K562 (cell line): ENCODE results near the gene TFPI. TPM values are rescaled to one million over a fixed set of nuclear protein-coding genes. Genes with fewer than 3 reads are reported as not detected.

Experiments used
- ATAC-seq: fragments of 200-7000 bp; cut with Tn5 transposase; 3 replicates; pipeline ENCODE4 v1.9.1; 2020; ENCODE audit warnings: moderate library complexity
- BruUV-seq: library from RNA; stranded (reverse); fragments of 400-500 nt; replicated peaks from 2 replicates; lab custom pipeline; 2021; lab: Mats Ljungman, UMichigan
- CTCF ChIA-PET: fragments of 300-600 bp; formaldehyde crosslinking; extraction: SDS; loops from one replicate; lab custom pipeline; 2021; ENCODE audit warnings: low intra/inter-chr PET ratio; lab: Yijun Ruan, JAX
- POLR2A ChIA-PET: fragments of 300-600, 350-650 bp; sonication (Branson Sonifier 250); formaldehyde crosslinking; extraction: SDS; loops from one replicate; lab custom pipeline; 2021; ENCODE audit warnings: antibody characterized with exemption, inconsistent platforms; lab: Yijun Ruan, JAX
- DNase-seq, 4 experiments: peaks; one replicate each; pipeline versions ENCODE4 v3.0.0 to v3.0.0-alpha.2; 2011 to 2018; ENCODE audit warnings: low spot score in 3 of 4, mixed read lengths in 3 of 4; ENCODE audit errors: extremely low read depth in 1 of 4
- FAIRE-seq: peaks from 2 replicates; lab custom pipeline; 2011; peaks lifted over from hg19 to GRCh38; lab: Jason Lieb, UNC
- H2AFZ ChIP-seq: 2 replicates; pipeline ENCODE4 v1.6.0; 2011; ENCODE audit warnings: low read depth, low read length, control low read depth, inconsistent platforms
- H3K27ac ChIP-seq: fragments of 200-600 bp; 3 replicates; pipeline ENCODE4 v1.8.0; 2011; ENCODE audit warnings: low read depth, mild to moderate bottlenecking, control low read depth, inconsistent platforms, low read length, moderate library complexity, mixed read lengths; ENCODE audit errors: extremely low read depth
- H3K27me3 ChIP-seq, 2 experiments: fragments of 300-600 bp in 1 of 2; 2 replicates in 1 of 2; 3 replicates in 1 of 2; pipeline versions ENCODE4 v1.6.0 to v1.8.0; 2011; ENCODE audit warnings: inconsistent platforms in 2 of 2, low read length in 2 of 2, mild to moderate bottlenecking in 1 of 2, mixed read lengths in 1 of 2, moderate library complexity in 1 of 2; ENCODE audit not compliant: control insufficient read depth in 2 of 2, insufficient read depth in 2 of 2
- H3K36me3 ChIP-seq: fragments of 300-600 bp; 3 replicates; pipeline ENCODE4 v1.8.0; 2011; ENCODE audit warnings: mild to moderate bottlenecking, low read length, inconsistent platforms; ENCODE audit not compliant: control insufficient read depth, insufficient read depth
- H3K4me1 ChIP-seq, 2 experiments: fragments of 200-600 bp in 1 of 2; replicated peaks in 1 of 2; 2 replicates in 1 of 2; 3 replicates in 1 of 2; pipeline versions ENCODE4 v1.5.1 to v1.8.0; 2011; ENCODE audit warnings: inconsistent platforms in 2 of 2, low read length in 2 of 2, mild to moderate bottlenecking in 1 of 2, mixed read lengths in 1 of 2, moderate library complexity in 1 of 2; ENCODE audit not compliant: control insufficient read depth in 2 of 2, insufficient read depth in 2 of 2
- H3K4me2 ChIP-seq: 2 replicates; pipeline ENCODE4 v1.6.1; 2011; ENCODE audit warnings: low read length, control low read depth, inconsistent platforms, mixed read lengths; ENCODE audit not compliant: insufficient read depth
- H3K4me3 ChIP-seq: fragments of 200-600 bp; sonication (generic), shearing (Covaris generic); 2 replicates; pipeline ENCODE4 v1.5.1; 2016; ENCODE audit warnings: control low read depth, inconsistent platforms
- H3K79me2 ChIP-seq: fragments of 200-600 bp; 3 replicates; pipeline ENCODE4 v1.8.0; 2011; ENCODE audit warnings: low read length, inconsistent platforms; ENCODE audit not compliant: control insufficient read depth, insufficient read depth
- H3K9ac ChIP-seq, 2 experiments: 2 replicates each; pipeline versions ENCODE4 v1.6.0 to v1.6.1; 2011; ENCODE audit warnings: low read depth in 2 of 2, low read length in 2 of 2, control low read depth in 1 of 2, inconsistent platforms in 1 of 2, mild to moderate bottlenecking in 1 of 2, mixed read lengths in 1 of 2; ENCODE audit not compliant: insufficient read depth in 1 of 2
- H3K9me1 ChIP-seq: one replicate; pipeline ENCODE4 v1.6.0; 2011; ENCODE audit warnings: inconsistent platforms, mild to moderate bottlenecking, low read length, moderate library complexity; ENCODE audit not compliant: control insufficient read depth, insufficient read depth
- H3K9me3 ChIP-seq: replicated peaks from 2 replicates; pipeline ENCODE4 v1.5.1; 2011; ENCODE audit warnings: low read depth, low read length, inconsistent platforms; ENCODE audit not compliant: control insufficient read depth, insufficient read depth
- H4K20me1 ChIP-seq: replicated peaks from 2 replicates; pipeline ENCODE4 v1.6.1; 2011; ENCODE audit warnings: low read length, inconsistent platforms, mixed read lengths; ENCODE audit not compliant: control insufficient read depth, insufficient read depth
- ADNP ChIP-seq: fragments of 200-800 bp; sonication (Bioruptor generic); IDR thresholded peaks from 2 replicates; pipeline ENCODE4 v1.6.1; 2016; ENCODE audit warnings: missing genetic modification characterization, missing compliant biosample characterization
- C11orf30 ChIP-seq: fragments of 450-650 bp; IDR thresholded peaks from 2 replicates; pipeline ENCODE4 v1.6.1; 2016; ENCODE audit warnings: low read depth, mild to moderate bottlenecking
- ETV6 ChIP-seq, 3 experiments: fragments of 150-350 bp in 1 of 3; sonication (generic) in 1 of 3; formaldehyde crosslinking in 1 of 3; IDR thresholded peaks; 2 replicates each; pipeline versions ENCODE4 v1.6.1 to v1.8.0; 2014 to 2022; ENCODE audit warnings: borderline replicate concordance in 2 of 3, low read depth in 2 of 3, antibody characterized with exemption in 1 of 3, low read length in 1 of 3, mild to moderate bottlenecking in 1 of 3, missing genetic modification reagents in 1 of 3
- MAZ ChIP-seq, 2 experiments: fragments of 450-650 bp in 1 of 2; sonication (generic) in 1 of 2; formaldehyde crosslinking; IDR thresholded peaks in 1 of 2; conservative IDR thresholded peaks in 1 of 2; 2 replicates each; pipeline versions ENCODE4 v1.4.0 to v1.5.0; 2020; ENCODE audit warnings: mild to moderate bottlenecking in 1 of 2, missing genetic modification reagents in 1 of 2
- NBN ChIP-seq: fragments of 450-650 bp; IDR thresholded peaks from 2 replicates; pipeline ENCODE4 v1.6.1; 2016; ENCODE audit warnings: low read depth, mild to moderate bottlenecking
- NFE2L1 ChIP-seq: fragments of 450-650 bp; IDR thresholded peaks from 2 replicates; pipeline ENCODE4 v1.6.1; 2016; ENCODE audit warnings: missing genetic modification characterization, low read depth, mild to moderate bottlenecking, missing compliant biosample characterization, moderate library complexity, borderline replicate concordance
- NONO ChIP-seq, 2 experiments: fragments of 200-400 bp in 1 of 2; fragments of 450-650 bp in 1 of 2; formaldehyde crosslinking in 1 of 2; IDR thresholded peaks; 2 replicates each; pipeline ENCODE4 v1.6.1; 2017; ENCODE audit warnings: low read depth in 2 of 2, mild to moderate bottlenecking in 2 of 2, moderate library complexity in 2 of 2, low read length in 1 of 2
- PPARD ChIP-seq: fragments of 250-450 bp; sonication (Bioruptor Pico); IDR thresholded peaks from 2 replicates; pipeline ENCODE4 v1.8.0; 2022; ENCODE audit warnings: inconsistent platforms, mild to moderate bottlenecking, moderate library complexity
- TAF9B ChIP-seq: fragments of 450-650 bp; IDR thresholded peaks from 2 replicates; pipeline ENCODE4 v1.6.1; 2018; ENCODE audit warnings: mild to moderate bottlenecking; ENCODE audit not compliant: partially characterized antibody
- TEAD2 ChIP-seq: fragments of 450-650 bp; IDR thresholded peaks from 2 replicates; pipeline ENCODE4 v1.6.1; 2016; ENCODE audit warnings: missing genetic modification characterization, control low read depth, missing compliant biosample characterization
- ZFP36 ChIP-seq: fragments of 150-350 bp; IDR thresholded peaks from 2 replicates; pipeline ENCODE4 v1.6.1; 2018; ENCODE audit warnings: low read length, low read depth; ENCODE audit not compliant: partially characterized antibody
- ZNF224 ChIP-seq: sonication (generic); formaldehyde crosslinking; IDR thresholded peaks from 2 replicates; pipeline ENCODE4 v1.8.0; 2022; ENCODE audit warnings: mild to moderate bottlenecking, missing genetic modification reagents
- ZNF445 ChIP-seq: fragments of 250-450 bp; sonication (Bioruptor Pico); IDR thresholded peaks from 2 replicates; pipeline ENCODE4 v1.4.0; 2020; ENCODE audit warnings: low read depth, mild to moderate bottlenecking, moderate library complexity
- WGBS: fragments of 100-300 bp; shearing (Covaris generic); methylation state at CpG from one replicate; pipeline ENCODE4 v1.1.6; 2016; ENCODE audit warnings: low coverage, mixed read lengths; ENCODE audit not compliant: insufficient coverage; ENCODE audit errors: missing lambda C conversion rate; 5-methylcytosine and 5-hydroxymethylcytosine counted together
- in situ Hi-C: fragments of 300-500 bp; cut with MboI; formaldehyde crosslinking; loops from 4 replicates; pipeline ENCODE4 v1.15.0; 2018; ENCODE audit warnings: inconsistent platforms, mixed read lengths
- intact Hi-C: fragments of 100-400 bp; cut with micrococcal nuclease; formaldehyde crosslinking; loops from 2 replicates; pipeline ENCODE4 v1.14.2; 2022
- polyA plus RNA-seq, 8 experiments: library from polyadenylated mRNA; depleted of rRNA in 4 of 8; stranded (reverse) in 5 of 8; unstranded in 3 of 8; fragments of >200 nt; fragmentation: Nextera tagmentation in 2 of 8; fragmentation: Illumina TruSeq in 1 of 8; extraction: Ambion mirVana in 2 of 8; extraction: Trizol in 1 of 8; gene quantifications; 2 replicates each; pipeline versions ENCODE4 v1.2.1 to v1.2.3, GENCODE V29; 2011 to 2014; ENCODE audit warnings: inconsistent platforms in 1 of 8, missing spikeins in 1 of 8
- total RNA-seq, 7 experiments: library from RNA; depleted of rRNA in 6 of 7; stranded (reverse); fragments of >200 nt in 6 of 7; fragmentation: Illumina TruSeq in 2 of 7; extraction: Trizol in 2 of 7; gene quantifications; 2 replicates each; pipeline versions ENCODE4 v1.2.1 to v1.2.3, GENCODE V29; 2011 to 2021; ENCODE audit warnings: low replicate concordance in 1 of 7
- TF ChIP-seq, protein P1 (sequence below): sonication (generic); formaldehyde crosslinking; IDR thresholded peaks from 2 replicates; pipeline ENCODE4 v1.8.0; 2022; ENCODE audit warnings: mild to moderate bottlenecking, low read depth, missing genetic modification reagents
- TF ChIP-seq, protein P2 (sequence below): fragments of 450-650 bp; formaldehyde crosslinking; conservative IDR thresholded peaks from 2 replicates; pipeline ENCODE4 v1.4.0; 2022; ENCODE audit warnings: mild to moderate bottlenecking, missing genetic modification characterization
- TF ChIP-seq, protein P3 (sequence below): fragments of 450-650 bp; IDR thresholded peaks from 2 replicates; pipeline ENCODE4 v1.6.1; 2017; ENCODE audit warnings: antibody characterized with exemption, mild to moderate bottlenecking

TFPI gene
- total and polyA plus RNA-seq, 9 of the 15 experiments (the other 6 are each of a cell fraction or from before 2014, with no cell fraction given): 53.5 to 219 (median 100) TPM

DNA sequence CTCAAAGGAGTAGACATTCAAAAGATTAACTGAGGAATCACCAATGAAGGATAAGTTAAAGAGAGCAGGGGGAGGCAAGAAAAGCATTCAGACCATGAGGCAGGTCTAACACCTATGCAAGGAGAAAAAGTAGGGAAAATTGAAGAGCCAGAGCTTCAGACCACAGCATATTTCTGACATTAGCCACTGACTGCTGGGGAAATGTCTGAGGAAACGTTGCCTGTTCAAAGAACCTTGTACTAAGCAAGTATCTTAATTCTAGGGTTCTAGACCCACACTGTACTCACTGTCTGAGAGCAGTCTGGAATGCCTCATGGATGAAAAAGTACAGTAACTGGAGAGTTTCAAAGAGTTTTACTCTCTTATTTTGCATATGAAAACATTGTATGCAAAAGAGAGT, 39.5 kb upstream of the TFPI start:
- intact Hi-C loops (no loop called here), in situ Hi-C loops (loop anchor here (25.0 kb wide), 1 partner anchor 919 kb away; no protein-coding TSS in a partner anchor)
- ChIA-PET POLR2A (interaction anchor here (0.6 kb wide), 1 partner anchor 844 kb away, joined by 3 read pairs; no protein-coding TSS in a partner anchor), CTCF (interaction anchor here (0.9 kb wide), 1 partner anchor 12 kb away, joined by 4 read pairs; no protein-coding TSS in a partner anchor)
- Histone ChIP-seq H3K27ac (no peak overlapping the region), H2AFZ (no peak overlapping the region), H3K4me1 (no peaks in the 10 kb centered on the region), H3K79me2 (no peaks in the 10 kb centered on the region), H3K36me3 (no peaks in the 10 kb centered on the region), H3K4me2 (no peak overlapping the region), H3K9ac (no peak overlapping the region), H3K9me1 (no peaks in the 10 kb centered on the region), H3K9me3 (no peaks in the 10 kb centered on the region), H4K20me1 (no peaks in the 10 kb centered on the region), H3K4me3 (no peak overlapping the region), H3K27me3 (no peaks in the 10 kb centered on the region)
- no TSS peak for BruUV-seq
- ATAC-seq: no peak
- WGBS: 0% methylated on average over 1 of the region's 1 CpG
- no peak for FAIRE-seq
- DNase-seq: no peak
- TF ChIP-seq MAZ (CRISPR knock-in tag; conservative IDR thresholded peaks at IDR 0.05 in 1 of 2, IDR thresholded peaks at IDR 0.05 in 1 of 2): no peak
- TF ChIP-seq, protein P1, sequence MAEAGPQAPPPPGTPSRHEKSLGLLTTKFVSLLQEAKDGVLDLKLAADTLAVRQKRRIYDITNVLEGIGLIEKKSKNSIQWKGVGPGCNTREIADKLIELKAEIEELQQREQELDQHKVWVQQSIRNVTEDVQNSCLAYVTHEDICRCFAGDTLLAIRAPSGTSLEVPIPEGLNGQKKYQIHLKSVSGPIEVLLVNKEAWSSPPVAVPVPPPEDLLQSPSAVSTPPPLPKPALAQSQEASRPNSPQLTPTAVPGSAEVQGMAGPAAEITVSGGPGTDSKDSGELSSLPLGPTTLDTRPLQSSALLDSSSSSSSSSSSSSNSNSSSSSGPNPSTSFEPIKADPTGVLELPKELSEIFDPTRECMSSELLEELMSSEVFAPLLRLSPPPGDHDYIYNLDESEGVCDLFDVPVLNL (CRISPR knock-in tag): no peak
- no peak for TF ChIP-seq TEAD2 (tag)
- TF ChIP-seq NFE2L1 (tag): no peak
- no peak for TF ChIP-seq ZNF224 (CRISPR knock-in tag)
- TF ChIP-seq, protein P2, sequence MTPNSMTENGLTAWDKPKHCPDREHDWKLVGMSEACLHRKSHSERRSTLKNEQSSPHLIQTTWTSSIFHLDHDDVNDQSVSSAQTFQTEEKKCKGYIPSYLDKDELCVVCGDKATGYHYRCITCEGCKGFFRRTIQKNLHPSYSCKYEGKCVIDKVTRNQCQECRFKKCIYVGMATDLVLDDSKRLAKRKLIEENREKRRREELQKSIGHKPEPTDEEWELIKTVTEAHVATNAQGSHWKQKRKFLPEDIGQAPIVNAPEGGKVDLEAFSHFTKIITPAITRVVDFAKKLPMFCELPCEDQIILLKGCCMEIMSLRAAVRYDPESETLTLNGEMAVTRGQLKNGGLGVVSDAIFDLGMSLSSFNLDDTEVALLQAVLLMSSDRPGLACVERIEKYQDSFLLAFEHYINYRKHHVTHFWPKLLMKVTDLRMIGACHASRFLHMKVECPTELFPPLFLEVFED (CRISPR knock-in tag): no peak
- no peak for TF ChIP-seq ADNP (tag)
- no peak for TF ChIP-seq C11orf30
- no peak for TF ChIP-seq PPARD (CRISPR knock-in tag)
- no peak for TF ChIP-seq ETV6 (IDR thresholded peaks at IDR 0.05; ENCODE audit: borderline replicate concordance in 1 of 2, low read depth in 2 of 2, low read length in 1 of 2)
- TF ChIP-seq ETV6 (CRISPR knock-in tag; IDR thresholded peaks at IDR 0.05; ENCODE audit: borderline replicate concordance): no peak
- TF ChIP-seq, protein P3, sequence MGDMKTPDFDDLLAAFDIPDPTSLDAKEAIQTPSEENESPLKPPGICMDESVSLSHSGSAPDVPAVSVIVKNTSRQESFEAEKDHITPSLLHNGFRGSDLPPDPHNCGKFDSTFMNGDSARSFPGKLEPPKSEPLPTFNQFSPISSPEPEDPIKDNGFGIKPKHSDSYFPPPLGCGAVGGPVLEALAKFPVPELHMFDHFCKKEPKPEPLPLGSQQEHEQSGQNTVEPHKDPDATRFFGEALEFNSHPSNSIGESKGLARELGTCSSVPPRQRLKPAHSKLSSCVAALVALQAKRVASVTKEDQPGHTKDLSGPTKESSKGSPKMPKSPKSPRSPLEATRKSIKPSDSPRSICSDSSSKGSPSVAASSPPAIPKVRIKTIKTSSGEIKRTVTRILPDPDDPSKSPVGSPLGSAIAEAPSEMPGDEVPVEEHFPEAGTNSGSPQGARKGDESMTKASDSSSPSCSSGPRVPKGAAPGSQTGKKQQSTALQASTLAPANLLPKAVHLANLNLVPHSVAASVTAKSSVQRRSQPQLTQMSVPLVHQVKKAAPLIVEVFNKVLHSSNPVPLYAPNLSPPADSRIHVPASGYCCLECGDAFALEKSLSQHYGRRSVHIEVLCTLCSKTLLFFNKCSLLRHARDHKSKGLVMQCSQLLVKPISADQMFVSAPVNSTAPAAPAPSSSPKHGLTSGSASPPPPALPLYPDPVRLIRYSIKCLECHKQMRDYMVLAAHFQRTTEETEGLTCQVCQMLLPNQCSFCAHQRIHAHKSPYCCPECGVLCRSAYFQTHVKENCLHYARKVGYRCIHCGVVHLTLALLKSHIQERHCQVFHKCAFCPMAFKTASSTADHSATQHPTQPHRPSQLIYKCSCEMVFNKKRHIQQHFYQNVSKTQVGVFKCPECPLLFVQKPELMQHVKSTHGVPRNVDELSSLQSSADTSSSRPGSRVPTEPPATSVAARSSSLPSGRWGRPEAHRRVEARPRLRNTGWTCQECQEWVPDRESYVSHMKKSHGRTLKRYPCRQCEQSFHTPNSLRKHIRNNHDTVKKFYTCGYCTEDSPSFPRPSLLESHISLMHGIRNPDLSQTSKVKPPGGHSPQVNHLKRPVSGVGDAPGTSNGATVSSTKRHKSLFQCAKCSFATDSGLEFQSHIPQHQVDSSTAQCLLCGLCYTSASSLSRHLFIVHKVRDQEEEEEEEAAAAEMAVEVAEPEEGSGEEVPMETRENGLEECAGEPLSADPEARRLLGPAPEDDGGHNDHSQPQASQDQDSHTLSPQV: no peak
- TF ChIP-seq ZNF445 (CRISPR knock-in tag): no peak
- no peak for TF ChIP-seq TAF9B
- no peak for TF ChIP-seq NBN
- TF ChIP-seq NONO (IDR thresholded peaks at IDR 0.05; ENCODE audit: low read depth in 2 of 2, low read length in 1 of 2): no peak
- TF ChIP-seq ZFP36: no peak
